Vagina (tissue), 2 donors: Measurements from ENCODE around the gene TMEM45A.

ENCODE experiments used
- CTCF ChIP-seq, 3 experiments: fragments of 450-650 bp in 2 of 3; fragments of 200-600 bp in 1 of 3; sonication (generic) in 1 of 3; IDR thresholded peaks; one replicate each; pipeline ENCODE4 v1.5.1; 2017 to 2019; ENCODE audit warnings: antibody characterized with exemption in 3 of 3, mild to moderate bottlenecking in 2 of 3, moderate library complexity in 2 of 3
- POLR2A ChIP-seq, 2 donors: fragments of 450-650 bp; IDR thresholded peaks; one replicate each; pipeline ENCODE4 v1.6.1; 2017; ENCODE audit warnings: antibody characterized with exemption in 2 of 2, mild to moderate bottlenecking in 2 of 2, moderate library complexity in 2 of 2

- TF ChIP-seq POLR2A (IDR thresholded peaks at IDR 0.05) (no peak), CTCF (IDR thresholded peaks at IDR 0.05) (no peak)
Observed at GRCh38 chr3:100577382-100578008, 85.1 kb downstream of the TMEM45A start.
